PFSK-1 (cell line): ENCODE results near the gene CNTNAP2.

ENCODE experiments used
- FOXP2 ChIP-seq: optimal IDR thresholded peaks from 2 replicates; pipeline ENCODE3; 2011; ENCODE audit warnings: borderline replicate concordance, control low read depth, inconsistent platforms; ENCODE audit not compliant: insufficient read depth; ENCODE audit errors: extremely low read length, extremely low read depth
- POLR2AphosphoS5 ChIP-seq: IDR thresholded peaks from 2 replicates; pipeline ENCODE4 v1.6.1; 2012; ENCODE audit warnings: low read depth, mild to moderate bottlenecking, control low read depth, low read length, moderate library complexity
- SIN3A ChIP-seq: IDR thresholded peaks from 2 replicates; pipeline ENCODE4 v1.6.1; 2012; ENCODE audit warnings: mild to moderate bottlenecking, low read length, moderate library complexity, borderline replicate concordance; ENCODE audit not compliant: insufficient read depth
- TAF1 ChIP-seq: IDR thresholded peaks from 2 replicates; pipeline ENCODE4 v1.6.1; 2012; ENCODE audit warnings: low read length, control low read depth, borderline replicate concordance; ENCODE audit not compliant: insufficient read depth
- TF ChIP-seq, protein P1 (sequence below), 2 experiments: IDR thresholded peaks; 2 replicates each; pipeline versions ENCODE4 v1.6.1 to v1.8.0; 2011 to 2012; ENCODE audit warnings: low read depth in 2 of 2, low read length in 2 of 2, control low read depth in 1 of 2, inconsistent platforms in 1 of 2, mild to moderate bottlenecking in 1 of 2, moderate library complexity in 1 of 2; ENCODE audit not compliant: insufficient read depth in 1 of 2

CNTNAP2 gene

DNA sequence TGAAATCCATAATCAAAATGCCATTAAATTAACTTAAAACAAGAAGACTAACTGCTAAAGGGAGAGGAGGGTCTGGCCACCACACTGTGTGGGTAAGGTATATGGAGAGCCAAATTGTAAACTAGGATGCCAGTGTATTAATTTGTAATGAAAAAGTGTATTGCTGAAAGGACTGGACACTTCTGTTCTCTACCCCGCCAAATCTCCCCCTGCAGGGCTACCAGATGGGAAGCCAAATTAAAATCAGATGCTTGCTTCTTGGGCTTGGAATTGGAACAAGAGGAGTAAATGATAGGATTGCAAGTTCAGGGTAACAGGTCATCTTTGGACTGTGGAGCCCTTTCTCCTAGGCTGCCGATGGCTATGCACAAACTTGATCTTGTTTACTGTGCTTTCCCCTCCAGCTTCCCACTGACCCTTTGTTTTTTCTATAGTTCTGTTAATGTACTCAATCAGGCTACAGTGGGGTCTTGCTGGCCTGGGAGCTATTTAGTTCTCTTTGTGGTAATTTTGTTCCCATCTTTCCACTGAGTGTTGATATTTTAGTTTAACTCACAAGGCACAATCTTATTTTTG lies 1541.9 kb downstream of the CNTNAP2 start:
- TF ChIP-seq POLR2AphosphoS5 (no peak), SIN3A (no peak), FOXP2 (no peak), TAF1 (no peak)
- TF ChIP-seq, protein P1, sequence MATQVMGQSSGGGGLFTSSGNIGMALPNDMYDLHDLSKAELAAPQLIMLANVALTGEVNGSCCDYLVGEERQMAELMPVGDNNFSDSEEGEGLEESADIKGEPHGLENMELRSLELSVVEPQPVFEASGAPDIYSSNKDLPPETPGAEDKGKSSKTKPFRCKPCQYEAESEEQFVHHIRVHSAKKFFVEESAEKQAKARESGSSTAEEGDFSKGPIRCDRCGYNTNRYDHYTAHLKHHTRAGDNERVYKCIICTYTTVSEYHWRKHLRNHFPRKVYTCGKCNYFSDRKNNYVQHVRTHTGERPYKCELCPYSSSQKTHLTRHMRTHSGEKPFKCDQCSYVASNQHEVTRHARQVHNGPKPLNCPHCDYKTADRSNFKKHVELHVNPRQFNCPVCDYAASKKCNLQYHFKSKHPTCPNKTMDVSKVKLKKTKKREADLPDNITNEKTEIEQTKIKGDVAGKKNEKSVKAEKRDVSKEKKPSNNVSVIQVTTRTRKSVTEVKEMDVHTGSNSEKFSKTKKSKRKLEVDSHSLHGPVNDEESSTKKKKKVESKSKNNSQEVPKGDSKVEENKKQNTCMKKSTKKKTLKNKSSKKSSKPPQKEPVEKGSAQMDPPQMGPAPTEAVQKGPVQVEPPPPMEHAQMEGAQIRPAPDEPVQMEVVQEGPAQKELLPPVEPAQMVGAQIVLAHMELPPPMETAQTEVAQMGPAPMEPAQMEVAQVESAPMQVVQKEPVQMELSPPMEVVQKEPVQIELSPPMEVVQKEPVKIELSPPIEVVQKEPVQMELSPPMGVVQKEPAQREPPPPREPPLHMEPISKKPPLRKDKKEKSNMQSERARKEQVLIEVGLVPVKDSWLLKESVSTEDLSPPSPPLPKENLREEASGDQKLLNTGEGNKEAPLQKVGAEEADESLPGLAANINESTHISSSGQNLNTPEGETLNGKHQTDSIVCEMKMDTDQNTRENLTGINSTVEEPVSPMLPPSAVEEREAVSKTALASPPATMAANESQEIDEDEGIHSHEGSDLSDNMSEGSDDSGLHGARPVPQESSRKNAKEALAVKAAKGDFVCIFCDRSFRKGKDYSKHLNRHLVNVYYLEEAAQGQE (IDR thresholded peaks at IDR 0.05; ENCODE audit: insufficient read depth in 1 of 2, low read depth in 2 of 2, low read length in 2 of 2) = no peak

GRCh38 chr7:147659036-147659995 lies 1542.7 kb downstream of the CNTNAP2 start:
- TF ChIP-seq, protein P1 (IDR thresholded peaks at IDR 0.05; ENCODE audit: insufficient read depth in 1 of 2, low read depth in 2 of 2, low read length in 2 of 2) = no peak
- TF ChIP-seq POLR2AphosphoS5 = no peak
- no peak for TF ChIP-seq SIN3A
- TF ChIP-seq TAF1 = no peak
- no peak for TF ChIP-seq FOXP2

GRCh38 chr7:147664541-147664940 lies 1547.9 kb downstream of the CNTNAP2 start:
- TF ChIP-seq SIN3A (no peak), POLR2AphosphoS5 (no peak), FOXP2 (no peak), TAF1 (no peak)
- TF ChIP-seq, protein P1 (IDR thresholded peaks at IDR 0.05; ENCODE audit: insufficient read depth in 1 of 2, low read depth in 2 of 2, low read length in 2 of 2) = no peak

GRCh38 chr7:147670759-147671158 lies 1554.2 kb downstream of the CNTNAP2 start:
- TF ChIP-seq FOXP2 (no peak), TAF1 (no peak), POLR2AphosphoS5 (no peak), SIN3A (no peak)
- TF ChIP-seq, protein P1 (IDR thresholded peaks at IDR 0.05; ENCODE audit: insufficient read depth in 1 of 2, low read depth in 2 of 2, low read length in 2 of 2) = no peak
